KOPT-K1 (cell line): ENCODE results near the gene NSFL1C.
"Not testable (repeated sequence)": the region's sequence is repeated elsewhere in the genome, so short reads cannot be mapped to it uniquely, and the experiment has no call there.

Experiments used
- H3K27ac ChIP-seq: fragments of 200-600 bp; sonication (generic); 2 replicates; pipeline ENCODE4 v1.5.1; 2016; ENCODE audit warnings: antibody characterized with exemption, mild to moderate bottlenecking, low read depth, low read length; ENCODE audit not compliant: poor library complexity, severe bottlenecking
- H3K36me3 ChIP-seq: fragments of 200-600 bp; sonication (generic); 2 replicates; pipeline ENCODE4 v1.5.1; 2017; ENCODE audit warnings: antibody characterized with exemption, mild to moderate bottlenecking, low read length, moderate library complexity; ENCODE audit not compliant: insufficient read depth
- H3K9me3 ChIP-seq: fragments of 200-600 bp; sonication (generic); 2 replicates; pipeline ENCODE4 v1.5.1; 2017; ENCODE audit warnings: antibody characterized with exemption, low read length, mild to moderate bottlenecking; ENCODE audit not compliant: insufficient read depth, poor library complexity, severe bottlenecking

NSFL1C gene

DNA sequence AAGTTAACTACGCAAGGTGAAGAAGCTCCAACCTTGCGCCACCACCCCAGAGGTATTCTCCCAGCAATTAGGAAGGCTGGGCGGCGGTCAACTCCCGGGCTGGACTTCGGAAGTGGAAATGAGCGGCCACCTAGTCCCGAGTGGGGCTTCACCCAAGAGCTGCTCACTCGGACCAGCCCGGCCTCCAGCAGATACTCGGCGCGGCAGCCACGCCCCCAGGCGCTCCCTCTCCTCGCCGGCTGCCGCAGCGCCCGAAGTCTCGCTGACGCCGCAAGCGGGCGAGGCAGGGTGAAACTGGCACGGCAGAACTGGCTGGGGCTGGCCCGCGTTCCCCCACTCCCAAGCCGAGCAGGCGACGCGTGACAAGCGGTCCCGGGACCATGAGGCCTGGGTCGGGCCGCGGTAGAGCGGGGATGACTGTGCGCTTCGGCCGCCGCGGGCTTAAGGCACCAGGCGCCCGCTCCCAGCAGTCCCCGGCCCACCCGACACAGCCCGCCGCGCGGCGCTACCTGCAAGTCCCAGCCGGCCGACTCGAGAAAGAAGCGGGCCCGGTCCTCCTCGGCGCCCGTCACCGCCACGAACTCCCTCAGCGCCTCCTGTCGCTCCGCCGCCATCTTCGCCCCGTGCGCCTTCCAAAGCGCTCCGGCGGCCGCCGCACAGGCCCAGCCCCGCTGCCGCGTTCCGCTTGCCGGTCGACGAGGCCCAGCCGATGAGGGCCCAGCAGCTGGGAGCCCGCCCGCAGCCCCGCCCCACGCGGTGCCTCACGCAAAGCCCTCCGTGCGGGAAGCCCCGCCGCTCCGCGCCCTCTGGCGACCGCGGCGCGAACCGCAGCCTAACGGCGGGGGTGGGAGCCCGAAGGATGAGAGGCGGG lies at the start of gene NSFL1C:
TSS of gene NSFL1C (minus strand) at position 639 of the 871 bp plus-strand sequence. CDS start at position 614, 25 bp downstream.
- H3K9me3 ChIP-seq: no peaks in the 10 kb centered on the region
- peaks cover 27% of the 10 kb centered on the region; the same call in 1 of the 2 replicates for H3K36me3 ChIP-seq
- H3K27ac ChIP-seq: peak within 1 kb of the TSS; percentile 72

DNA sequence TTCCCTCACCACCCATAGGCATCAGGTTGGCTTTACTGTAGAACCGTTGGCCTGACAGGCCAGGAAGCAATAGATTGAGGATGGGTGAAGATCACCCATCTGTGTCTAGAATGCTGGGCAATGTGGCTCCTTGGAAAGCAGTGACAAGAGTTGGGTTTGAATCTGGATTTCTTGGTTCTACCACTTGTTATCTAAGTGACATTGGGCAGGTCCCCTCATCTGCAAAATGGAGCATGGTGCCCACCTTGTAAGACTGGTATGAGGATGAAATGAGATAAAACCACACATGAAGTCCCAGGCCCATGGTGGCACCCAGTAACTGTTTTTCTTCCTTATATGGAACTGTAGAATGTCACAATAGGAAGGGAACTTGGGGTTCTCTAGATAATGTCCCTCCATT lies 47.2 kb upstream of the NSFL1C start:
- H3K9me3 ChIP-seq: peaks cover 8% of the 10 kb centered on the region
- no peaks in the 10 kb centered on the region for H3K36me3 ChIP-seq
- H3K27ac ChIP-seq: no peak overlapping the region

DNA sequence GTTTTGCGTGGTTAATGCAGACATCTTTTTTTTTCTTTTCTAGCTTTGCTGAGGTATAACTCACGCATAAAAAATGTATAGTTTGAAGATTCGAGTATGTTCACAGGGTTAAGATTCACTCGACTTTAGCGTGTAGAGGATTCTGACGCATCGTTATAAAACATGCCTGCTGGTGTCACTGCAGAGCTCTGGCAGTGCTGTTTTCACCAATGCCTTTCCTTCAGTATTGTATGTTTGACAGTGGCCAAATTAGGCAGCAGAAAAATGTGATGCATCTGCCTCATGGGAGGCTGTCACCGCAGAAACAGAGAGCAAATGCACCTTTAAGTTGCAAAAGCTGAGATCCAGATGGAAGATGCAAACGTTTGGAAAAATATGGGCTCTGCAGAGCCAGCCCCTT lies 42.6 kb upstream of the NSFL1C start:
- peaks cover 8% of the 10 kb centered on the region for H3K9me3 ChIP-seq
- H3K36me3 ChIP-seq: no peaks in the 10 kb centered on the region
- H3K27ac ChIP-seq: no peak overlapping the region

DNA sequence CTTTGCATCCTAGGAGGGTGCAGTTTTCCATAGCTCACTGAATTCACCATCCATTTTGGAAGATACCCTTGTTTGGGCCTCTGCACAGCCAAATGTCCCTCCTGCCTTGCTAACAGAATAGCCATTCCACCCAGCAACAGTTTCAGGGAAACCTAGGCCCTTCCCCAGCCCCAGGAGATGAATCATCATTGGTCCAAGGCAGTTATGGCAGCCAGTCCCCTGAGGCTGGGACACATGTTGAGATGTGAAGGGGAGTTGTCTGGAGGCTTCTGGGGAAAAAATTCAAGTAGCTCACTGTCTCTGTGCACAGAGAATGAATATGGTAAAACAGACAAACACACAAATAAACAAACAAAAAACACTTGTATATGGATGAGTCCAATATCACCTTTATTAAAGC lies 41.9 kb upstream of the NSFL1C start:
- H3K27ac ChIP-seq: no peak overlapping the region
- peaks cover 8% of the 10 kb centered on the region for H3K9me3 ChIP-seq
- H3K36me3 ChIP-seq: no peaks in the 10 kb centered on the region

DNA sequence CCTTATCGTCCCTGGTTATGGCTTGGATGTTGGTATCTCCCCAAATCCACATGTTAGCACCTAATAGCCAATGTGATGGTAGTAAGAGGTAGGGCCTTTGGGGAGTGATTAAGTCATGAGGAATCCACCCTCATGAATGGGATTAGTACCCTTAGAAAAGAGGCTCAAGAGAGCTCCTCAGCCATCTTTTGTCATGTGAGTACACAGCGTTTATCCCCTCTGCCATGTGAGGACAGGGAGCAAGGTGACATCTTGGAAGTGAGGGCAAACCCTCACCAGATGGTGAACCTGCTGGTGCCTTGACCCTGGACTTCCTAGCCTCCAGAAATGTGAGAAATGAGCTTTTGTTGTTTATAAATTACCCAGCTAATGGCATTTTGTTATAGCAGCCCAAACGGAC lies 40.6 kb upstream of the NSFL1C start:
- no peaks in the 10 kb centered on the region for H3K36me3 ChIP-seq
- no peaks in the 10 kb centered on the region for H3K9me3 ChIP-seq
- no peak overlapping the region for H3K27ac ChIP-seq

DNA sequence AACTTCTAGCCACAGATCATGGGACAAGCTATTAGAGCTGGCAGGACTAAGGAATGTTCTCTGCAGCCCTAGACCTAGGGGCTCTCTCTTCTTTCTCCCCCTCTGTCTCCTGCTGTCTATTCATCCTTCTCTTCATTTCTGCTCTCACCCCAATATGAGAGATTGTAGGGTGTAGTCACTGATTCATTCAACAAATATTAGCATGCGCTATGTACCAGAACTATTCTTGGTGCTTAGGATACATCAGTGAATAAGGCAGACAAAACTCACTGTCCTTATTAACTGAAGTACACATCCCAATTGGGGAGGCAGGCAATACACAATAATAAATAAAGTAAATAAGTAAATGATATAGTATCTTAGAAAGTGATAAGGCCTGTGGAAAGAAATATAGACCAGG lies 39.2 kb upstream of the NSFL1C start:
- no peak overlapping the region for H3K27ac ChIP-seq
- no peaks in the 10 kb centered on the region for H3K36me3 ChIP-seq
- H3K9me3 ChIP-seq: no peaks in the 10 kb centered on the region

DNA sequence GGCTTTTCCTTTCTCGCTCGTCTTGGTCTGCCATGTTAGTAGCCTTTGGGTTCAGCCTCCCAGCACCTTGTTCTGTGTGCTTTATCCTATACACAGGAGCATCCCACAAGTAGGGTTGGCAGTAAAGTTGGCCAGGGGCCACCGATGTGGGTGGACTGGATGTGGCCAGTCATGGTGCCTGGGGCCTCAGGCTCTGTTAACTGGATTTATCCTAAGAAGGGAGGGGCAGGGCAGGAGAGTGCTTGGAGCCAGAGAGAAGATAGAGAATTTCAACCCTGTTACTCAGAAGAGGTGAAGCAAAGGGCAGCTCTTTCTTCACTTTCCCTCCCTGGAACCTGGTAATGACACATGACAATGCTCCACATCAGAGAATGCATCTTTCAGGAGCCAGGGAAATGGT lies 38.7 kb upstream of the NSFL1C start:
- H3K27ac ChIP-seq: no peak overlapping the region
- H3K9me3 ChIP-seq: no peaks in the 10 kb centered on the region
- no peaks in the 10 kb centered on the region for H3K36me3 ChIP-seq

DNA sequence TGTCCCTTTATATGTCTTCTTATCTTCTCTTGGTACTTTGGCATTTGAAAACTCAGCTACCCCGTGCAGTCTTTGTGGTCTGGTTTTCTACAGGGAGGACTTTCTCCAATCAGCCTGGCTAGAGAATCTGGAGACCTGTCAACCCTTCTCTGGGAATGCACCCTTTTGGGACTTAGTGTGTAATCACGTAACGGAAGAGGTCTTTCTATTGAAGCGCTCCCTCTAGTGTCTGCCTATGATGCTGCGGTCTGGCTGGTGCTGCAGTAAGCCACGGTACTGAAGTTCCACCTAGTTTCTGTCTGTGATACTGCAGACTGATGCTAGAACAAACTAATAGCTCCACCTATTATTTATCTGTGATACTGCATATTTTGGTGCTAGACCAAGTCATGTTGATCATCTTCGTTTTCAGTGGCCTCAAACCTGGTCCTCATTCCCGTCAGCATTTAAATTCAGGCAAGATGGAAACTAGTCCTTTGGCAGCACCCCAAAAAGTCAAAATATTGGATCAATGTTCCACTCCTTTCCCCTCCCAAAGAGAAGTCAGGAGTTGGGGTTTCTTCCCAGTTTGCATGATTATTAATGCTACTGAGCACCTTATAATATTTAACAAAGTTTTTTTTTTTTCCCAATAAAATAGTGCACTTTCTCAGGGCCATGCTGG lies 37.0 kb upstream of the NSFL1C start:
- no peak overlapping the region for H3K27ac ChIP-seq
- H3K9me3 ChIP-seq: no peaks in the 10 kb centered on the region
- no peaks in the 10 kb centered on the region for H3K36me3 ChIP-seq

DNA sequence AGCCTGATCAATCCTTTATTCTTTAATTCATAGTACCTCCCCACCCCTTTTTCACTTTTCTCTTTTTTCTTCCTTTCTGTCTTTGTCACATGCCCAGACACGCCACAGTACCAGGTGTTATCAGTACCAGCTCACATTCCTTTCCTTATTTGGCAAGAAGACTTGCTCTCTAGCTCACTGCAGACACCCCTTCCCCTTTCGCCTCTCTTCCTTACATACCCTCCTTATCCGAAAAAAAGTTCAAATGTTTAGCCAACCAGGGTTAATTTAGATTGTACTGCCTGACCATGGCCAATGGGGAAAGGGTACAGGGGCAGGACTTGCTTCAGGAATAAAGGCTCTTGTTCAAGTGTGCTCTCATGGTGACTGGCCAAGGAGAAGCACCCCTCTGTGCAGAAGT lies 33.8 kb upstream of the NSFL1C start:
- Histone ChIP-seq H3K27ac (no peak overlapping the region), H3K9me3 (no peaks in the 10 kb centered on the region), H3K36me3 (no peaks in the 10 kb centered on the region)

DNA sequence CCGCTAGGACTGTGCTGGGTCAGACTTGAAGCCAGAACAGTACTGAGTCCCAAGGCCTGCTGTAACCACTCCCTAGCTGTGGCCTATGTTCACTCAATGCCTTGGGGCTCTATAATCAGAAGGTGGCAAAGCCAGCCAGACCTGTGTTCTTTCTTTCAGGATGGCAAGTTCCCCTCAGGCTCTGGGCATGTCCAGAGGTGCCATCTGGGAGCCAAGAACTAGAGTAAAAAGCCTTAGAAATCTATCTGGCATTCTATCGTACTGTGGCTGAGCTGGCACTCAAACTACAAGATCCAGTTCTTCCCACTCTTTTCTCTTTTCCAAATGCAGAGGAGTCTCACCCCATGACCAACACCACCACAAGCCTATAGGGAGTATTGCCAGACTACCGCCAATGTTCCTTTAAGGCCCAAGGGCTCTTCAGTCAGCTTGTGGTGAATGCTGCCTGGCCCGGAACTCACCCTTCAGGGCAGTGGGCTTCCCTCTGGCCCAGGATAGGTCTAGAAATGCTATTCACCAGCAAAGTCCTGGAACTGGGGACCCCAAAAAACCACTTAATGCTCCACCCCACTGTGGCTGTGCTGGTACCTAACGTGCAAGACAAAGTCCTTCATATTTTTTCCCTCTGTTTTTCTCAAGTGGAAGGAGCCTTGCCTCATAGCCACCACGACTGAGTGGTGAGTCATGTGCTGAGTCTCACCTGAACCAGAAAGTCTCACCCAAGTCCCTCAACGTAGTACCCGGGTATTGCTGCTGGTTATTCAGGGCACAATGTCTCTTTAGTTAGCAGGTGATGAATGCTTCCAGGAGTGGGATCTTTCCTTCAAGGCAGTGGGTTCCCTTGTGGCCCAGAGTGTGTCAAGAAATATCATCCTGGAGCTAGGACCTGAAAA lies 33.1 kb upstream of the NSFL1C start:
- H3K27ac ChIP-seq: no peak overlapping the region
- H3K36me3 ChIP-seq: no peaks in the 10 kb centered on the region
- no peaks in the 10 kb centered on the region for H3K9me3 ChIP-seq

DNA sequence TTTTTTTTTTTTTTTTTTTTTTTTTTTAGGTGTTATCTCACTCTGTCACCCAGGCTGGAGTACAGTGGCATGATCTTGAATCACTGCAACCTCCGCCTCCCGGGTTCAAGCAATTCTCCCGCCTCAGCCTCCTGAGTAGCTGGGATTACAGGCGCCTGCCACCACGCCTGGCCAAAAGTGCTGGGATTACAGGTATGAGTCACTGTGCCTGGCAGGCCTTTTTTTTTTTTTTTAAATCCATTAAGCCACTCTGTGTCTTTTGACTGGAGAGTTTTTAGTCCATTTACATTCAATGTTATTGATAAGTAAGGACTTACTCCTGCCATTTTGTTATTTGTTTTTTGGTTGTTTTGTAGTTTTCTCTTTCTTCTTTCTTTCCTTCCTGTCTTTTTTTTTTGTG lies 30.7 kb upstream of the NSFL1C start:
- not testable (repeated sequence) for H3K36me3 ChIP-seq, H3K9me3 ChIP-seq, H3K27ac ChIP-seq

DNA sequence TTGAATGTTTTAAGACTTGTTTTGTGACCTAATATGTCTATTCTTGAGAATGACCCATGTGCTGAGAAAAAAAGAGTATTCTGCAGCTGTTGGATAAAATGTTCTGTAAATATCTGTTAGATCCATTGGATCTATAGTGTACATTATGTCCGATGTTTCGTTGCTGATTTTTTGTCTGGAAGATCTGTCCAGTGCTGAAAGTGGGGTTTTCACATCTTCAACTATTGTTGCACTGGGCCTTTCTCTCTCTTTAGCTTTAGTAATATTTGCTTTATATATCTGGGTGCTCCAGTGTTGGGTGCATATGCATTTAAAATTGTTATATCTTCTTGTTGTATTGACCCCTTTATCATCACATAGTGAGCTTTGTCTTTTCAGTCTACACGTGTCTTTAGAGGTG lies 30.3 kb upstream of the NSFL1C start:
- H3K27ac ChIP-seq: no peak overlapping the region

DNA sequence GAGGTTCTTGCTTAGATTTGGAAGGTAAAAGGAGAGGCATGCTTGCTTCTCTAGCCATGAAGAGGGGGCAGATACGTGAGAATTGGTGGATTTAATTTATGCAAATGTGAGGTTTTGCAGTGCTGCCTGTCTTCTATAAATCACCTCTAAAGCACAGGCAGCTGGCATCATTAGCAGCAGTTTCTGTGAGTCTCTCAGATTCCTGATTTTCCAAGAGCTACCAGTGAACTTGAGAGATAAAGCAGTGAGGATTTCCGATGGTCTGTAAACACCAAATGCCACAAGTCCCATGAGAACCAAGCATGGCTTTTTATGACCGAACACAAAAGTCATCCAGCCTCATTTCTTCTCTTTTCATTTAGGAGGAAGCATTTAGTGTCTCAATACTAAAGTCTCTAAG lies 27.8 kb upstream of the NSFL1C start:
- H3K9me3 ChIP-seq: no peaks in the 10 kb centered on the region
- H3K36me3 ChIP-seq: no peaks in the 10 kb centered on the region
- H3K27ac ChIP-seq: no peak overlapping the region

More for the DNA sequence above, 30.3 kb upstream of the NSFL1C start:
- Histone ChIP-seq H3K9me3 (no peaks in the 10 kb centered on the region), H3K36me3 (no peaks in the 10 kb centered on the region)

DNA sequence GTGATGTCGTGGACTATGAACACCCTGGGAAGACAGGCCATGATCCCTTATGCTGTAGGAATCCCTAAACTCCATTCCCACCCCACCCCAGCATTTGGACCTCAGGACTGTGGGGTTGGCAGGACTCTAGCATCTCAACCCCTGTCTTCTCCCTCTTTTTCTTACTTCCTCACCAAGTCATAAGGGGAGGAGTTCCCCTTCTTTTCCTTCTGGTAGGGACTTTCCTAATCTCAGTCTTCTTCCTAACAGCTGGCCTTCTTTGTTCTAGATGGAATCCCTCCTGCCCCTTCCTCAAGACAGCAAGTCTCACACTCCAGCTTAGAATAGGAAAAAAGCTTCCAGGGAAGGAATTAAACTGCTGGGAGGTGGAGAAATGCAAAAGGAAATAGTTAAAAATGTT lies 26.9 kb upstream of the NSFL1C start:
- Histone ChIP-seq H3K9me3 (no peaks in the 10 kb centered on the region), H3K36me3 (no peaks in the 10 kb centered on the region), H3K27ac (no peak overlapping the region)
